ENCODE data around the gene TUBA8.
"Not testable (repeated sequence)": the region's sequence is repeated elsewhere in the genome, so short reads cannot be mapped to it uniquely, and the experiment has no call there.

Gene TUBA8

GRCh38 chr22:18110194-18110953 is at the start of gene TUBA8:
TUBA8 (plus strand) TSS chr22:18110809; CDS start chr22:18110866, 57 bp downstream.
- DNase-seq: peak; percentile 62

GRCh38 chr22:18062421-18062820 is 48.2 kb upstream of the TUBA8 start:
- no peak for DNase-seq

- DNase-seq: no peak
These were observed 47.3 kb upstream of the TUBA8 start for GRCh38 chr22:18063306-18063705.

DNA sequence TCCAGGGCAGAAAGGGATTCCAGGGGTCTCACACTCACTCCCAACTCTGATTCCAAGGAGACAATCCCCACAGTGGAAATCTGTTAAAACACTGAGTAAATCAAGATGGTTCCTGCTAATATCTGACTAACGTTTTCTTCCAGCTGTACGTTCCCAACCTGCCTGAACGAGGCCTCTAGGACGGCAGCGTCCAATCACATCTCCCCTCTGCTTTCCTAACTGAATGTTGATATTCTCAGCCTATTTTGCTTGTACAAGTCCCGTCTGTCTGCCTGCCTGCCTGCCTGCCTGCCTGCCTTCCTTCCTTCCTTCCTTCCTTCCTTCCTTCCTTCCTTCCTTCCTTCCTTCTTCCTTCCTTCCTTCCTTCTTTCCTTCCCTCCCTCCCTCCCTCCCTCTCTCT is 46.9 kb upstream of the TUBA8 start:
- DNase-seq: not testable (repeated sequence)

DNA sequence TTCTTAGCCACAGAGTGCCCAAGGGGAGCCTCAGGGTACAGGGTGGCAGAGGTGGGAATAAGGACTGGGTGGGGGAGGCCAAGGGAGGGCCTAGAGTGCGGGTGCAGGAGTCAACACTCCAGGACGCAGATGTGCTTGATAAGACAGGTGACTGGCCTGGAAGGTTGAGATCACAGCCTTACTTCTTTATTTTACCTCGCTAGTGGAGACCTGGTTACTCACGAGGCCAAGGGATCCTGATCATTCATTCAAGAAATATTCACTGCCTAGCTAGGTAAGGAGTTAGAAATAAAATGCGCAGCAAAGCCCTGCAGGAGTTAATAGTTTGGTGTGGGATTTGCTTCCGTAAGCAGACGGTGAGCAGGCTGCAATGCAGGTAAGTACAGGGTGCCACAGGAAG is 46.0 kb upstream of the TUBA8 start:
- DNase-seq: no peak

- no peak for DNase-seq
These were observed 45.4 kb upstream of the TUBA8 start for GRCh38 chr22:18065256-18065655.

DNA sequence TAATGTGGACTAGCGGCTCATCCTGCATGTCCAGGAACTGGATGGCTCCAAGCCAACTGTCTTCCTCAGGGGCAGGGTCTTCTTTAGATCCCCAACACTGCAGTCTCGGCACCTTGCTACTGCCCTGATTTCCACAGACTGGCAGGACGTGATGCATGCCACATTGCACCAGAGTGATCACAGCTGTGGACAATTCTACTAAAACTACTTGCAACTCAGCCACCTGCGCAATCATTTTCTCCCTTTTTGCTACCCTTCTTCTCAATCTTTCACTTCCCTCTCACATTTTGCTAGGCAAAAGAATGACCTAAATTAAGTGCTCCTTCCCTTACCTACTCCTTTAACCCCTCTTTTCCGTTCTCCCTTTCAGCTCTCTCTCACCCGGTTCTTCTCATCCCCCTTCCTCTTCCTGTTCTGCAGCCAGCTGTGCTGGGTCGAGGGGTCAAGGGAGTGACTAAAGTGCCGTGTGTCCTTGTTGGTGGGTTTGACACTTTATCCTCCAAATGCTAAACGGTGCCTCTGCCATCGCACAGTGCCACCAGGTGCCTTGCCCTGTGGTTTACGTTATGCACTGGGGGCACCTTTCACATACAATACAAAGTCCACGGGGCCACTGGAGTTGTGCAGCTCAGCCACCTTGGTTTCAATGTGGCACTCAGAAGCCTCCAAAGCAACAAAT is 44.3 kb upstream of the TUBA8 start:
- no peak for DNase-seq

- DNase-seq: no peak
These were observed 43.5 kb upstream of the TUBA8 start for GRCh38 chr22:18067121-18067520.

GRCh38 chr22:18067548-18068341 is 42.9 kb upstream of the TUBA8 start:
- DNase-seq: no peak

DNA sequence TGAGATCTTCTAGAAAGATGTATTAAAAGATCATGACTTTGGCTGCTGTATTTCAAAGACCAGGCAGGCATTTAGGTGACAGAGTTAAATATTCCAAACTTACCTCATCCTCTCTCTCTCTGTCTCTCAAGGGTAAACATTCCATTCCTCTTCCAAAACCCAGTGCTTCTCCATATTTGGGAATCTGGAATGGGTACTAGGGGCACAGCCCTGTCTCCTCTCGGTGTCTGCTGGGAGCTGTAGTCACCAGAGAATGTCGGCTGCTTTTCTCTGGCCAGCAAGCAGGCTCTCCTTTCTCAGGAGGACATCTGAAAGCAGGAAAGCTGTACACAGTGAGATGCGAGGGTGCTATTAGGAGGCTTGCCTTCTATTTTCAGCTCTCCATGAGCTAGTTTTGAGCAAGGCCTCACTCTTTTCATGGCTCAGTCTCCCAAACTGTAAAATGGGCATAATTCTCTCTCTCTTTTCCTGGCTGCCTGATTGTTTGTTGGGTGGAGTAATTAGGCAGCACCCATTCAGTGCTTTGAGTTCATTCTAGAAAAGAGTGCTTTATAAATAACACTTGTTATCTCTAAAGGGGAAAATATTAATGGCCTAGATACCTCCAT is 42.1 kb upstream of the TUBA8 start:
- no peak for DNase-seq

DNA sequence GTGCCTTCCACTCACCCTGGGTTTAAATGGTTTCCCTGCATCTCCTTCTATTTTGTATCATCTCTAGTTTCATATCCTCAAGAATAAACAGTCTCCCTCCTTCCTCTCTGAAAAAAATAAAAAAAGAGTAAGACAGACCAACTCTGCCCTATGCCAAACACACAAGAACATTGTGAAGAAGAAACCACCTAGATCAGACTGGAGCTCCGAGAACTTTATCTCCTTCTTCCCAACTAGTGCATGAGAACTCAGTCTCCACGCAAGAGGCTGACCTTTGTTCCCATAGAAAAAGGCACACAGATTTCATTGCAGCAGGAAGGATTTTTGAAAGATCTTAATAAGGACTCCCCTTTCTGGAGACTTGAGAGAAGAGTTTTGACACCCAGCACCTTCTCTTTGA is 41.6 kb upstream of the TUBA8 start:
- DNase-seq: no peak

DNA sequence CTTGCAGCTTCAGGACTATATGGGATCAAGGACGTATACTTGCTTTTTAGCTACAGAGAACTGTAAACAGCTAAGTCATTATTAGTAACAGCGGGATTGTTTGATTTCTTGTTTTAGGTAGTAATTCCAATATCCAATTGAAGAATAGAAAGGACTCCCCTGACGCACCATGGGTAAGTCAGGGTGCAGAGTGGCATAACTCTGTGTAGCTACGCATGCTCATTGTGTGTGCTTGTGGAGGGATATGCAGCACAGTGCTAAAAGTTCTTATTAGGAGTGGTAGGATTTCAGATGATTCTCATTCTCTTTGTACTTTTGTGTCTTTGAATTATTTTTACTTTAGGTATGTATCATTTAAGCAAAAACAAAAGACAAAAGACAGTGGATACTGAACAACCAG is 40.6 kb upstream of the TUBA8 start:
- no peak for DNase-seq

DNA sequence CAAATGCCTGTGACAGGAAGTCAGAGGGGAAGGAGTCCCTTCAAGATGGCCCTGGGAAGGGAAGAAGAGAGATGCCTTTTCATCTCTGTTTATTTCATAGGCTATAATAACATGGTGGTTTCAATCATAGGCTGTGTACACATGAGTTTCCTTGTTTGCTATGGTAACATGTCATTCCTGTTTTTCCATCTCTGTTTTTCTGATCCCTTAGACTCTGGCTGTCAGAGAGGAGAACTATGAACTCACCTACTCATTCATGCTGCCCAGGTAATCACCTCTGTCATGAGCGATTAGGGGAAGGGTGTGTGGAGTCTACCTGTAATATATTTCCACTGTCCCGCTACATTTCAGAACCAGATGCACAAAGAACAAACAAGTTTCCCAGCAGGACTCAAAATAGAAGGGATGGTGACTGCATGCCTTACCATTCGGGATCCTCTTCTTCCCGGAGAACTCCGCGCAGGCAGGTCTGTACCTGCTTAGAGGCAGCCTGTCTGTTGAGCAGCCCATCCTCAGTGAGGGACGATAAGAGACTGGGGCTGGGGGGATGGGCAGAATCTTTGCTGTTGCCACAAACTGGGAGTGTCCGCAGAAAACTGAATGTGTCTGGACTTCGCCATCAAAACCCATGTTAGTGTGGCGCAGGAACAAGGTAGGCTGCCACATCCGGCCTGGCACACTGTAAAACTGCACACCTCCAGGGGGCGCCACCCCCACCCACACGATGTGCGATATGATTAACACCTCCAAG is 39.9 kb upstream of the TUBA8 start:
- no peak for DNase-seq

GRCh38 chr22:18071307-18071967 is 39.2 kb upstream of the TUBA8 start:
- DNase-seq: not testable (repeated sequence)

- no peak for DNase-seq
These were observed 38.7 kb upstream of the TUBA8 start for GRCh38 chr22:18071968-18072310.

DNA sequence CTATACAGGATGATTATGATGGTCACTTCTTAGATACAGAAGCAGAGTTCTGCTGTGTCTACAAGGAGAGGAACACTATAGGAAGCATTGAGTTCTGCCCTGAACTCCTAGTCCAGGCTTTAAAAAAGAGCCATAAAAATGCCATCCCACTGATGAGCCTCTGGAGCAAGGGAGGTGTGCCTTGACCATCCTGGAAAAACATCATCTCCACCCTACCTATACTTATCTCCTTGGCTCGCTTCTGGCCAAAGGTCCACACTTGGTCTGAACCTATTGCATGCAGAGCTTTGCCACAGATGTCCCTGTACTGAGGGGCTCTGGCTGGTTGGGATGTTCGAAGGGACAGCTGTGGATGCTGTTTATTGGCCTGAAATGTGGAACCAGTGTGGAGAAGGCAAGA is 37.1 kb upstream of the TUBA8 start:
- no peak for DNase-seq

- not testable (repeated sequence) for DNase-seq
These were observed 36.7 kb upstream of the TUBA8 start for GRCh38 chr22:18073927-18074326.

DNA sequence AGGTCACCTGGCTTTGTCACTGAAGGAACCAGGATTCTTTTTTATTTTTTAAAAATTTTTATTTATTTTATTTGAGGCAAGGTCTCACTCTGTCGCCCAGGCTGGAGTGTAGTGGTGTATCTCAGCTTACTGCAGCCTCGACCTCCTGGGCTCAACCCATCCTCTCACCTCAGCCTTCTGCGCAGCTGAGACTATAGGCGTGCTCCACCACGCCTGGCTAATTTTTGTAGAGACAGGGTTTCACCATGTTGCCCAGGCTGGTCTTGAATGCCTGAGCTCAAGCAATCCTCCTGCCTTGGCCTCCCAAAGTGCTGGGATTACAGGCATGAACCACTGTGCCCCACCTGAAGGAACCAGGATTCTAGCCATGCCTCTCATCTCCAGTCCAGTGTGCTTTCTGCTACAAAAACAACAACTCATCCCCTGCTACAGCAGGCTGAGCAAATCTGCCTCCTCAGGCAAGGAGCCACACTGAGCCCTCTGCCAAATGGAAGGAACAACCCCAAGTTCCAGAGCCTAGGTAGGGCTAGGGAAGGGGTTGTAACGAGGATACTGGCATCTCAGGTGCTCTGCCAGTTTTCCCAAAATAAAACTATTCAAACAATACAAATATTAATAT is 35.4 kb upstream of the TUBA8 start:
- DNase-seq: no peak

DNA sequence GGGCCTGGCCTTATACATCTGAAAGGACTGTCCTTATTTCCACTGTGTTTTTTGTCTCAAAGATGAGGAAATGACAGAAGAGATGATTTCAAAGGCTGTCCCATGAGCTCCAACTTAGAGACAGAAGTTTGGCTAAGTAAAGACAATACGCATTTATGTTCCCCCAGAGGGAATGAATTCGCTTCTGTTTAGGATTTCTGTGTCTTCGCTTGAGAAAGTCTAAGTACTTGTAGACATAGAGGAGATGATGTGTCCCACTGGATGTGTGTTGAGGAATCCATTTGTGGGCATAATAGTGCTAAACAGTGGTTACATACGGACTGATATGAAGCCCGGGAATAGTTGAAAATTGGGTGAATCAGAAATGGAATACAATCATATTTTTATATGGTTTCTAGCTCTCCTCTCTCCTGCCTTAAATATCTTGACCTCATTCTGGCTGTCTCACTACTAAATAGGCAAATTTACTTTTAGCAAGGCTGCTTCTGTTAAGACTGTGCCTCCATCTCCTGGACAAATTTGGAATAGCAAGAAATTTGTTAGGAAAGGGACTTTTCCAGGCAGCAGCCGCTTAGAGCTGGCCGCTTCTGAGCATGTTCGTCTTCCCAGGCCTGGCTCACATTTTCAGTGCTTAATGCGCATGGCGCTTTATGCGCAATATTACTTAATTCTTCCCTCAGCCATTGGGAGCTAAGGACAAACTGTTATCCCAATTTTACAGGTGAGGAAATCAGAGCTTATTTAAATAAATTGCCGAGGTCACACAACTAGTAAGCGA is 34.7 kb upstream of the TUBA8 start:
- DNase-seq: peak; percentile 66

GRCh38 chr22:18077087-18077638 is 33.4 kb upstream of the TUBA8 start:
- no peak for DNase-seq
